Stimulated activated CD4-positive, alpha-beta T cell treated with anti-CD3 and anti-CD28 coated beads, Interleukin-4, amount 100 ng/mL, for 1 hour (primary cell): Measurements from ENCODE around the gene DGKD.

Source experiments
- DNase-seq: peaks from one replicate; pipeline ENCODE4 v3.0.0-alpha.2; 2020

Gene DGKD

GRCh38 chr2:233433029-233433428 is 78.7 kb downstream of the DGKD start:
- no peak for DNase-seq

DNA sequence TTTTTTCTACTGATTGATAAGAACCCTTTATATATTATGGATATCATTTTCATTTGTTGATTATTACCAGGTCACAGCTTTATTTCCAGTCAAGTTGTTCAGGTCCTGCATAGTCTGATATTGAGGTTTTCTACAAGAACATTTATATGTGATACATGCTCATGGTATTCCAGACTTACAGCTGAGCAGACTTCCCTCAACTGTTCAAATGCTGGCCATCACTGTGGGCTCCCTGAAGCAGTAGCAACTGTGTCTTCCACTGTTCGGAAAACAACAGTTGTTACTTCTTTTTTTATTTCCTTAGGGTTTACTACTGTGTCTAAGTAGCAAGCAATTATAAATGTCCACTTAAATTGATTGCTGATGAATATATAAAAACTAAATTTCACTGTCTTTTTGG is 79.5 kb downstream of the DGKD start:
- DNase-seq = no peak

GRCh38 chr2:233434666-233435330 is 80.5 kb downstream of the DGKD start:
- DNase-seq = no peak

GRCh38 chr2:233435436-233436190 is 81.3 kb downstream of the DGKD start:
- no peak for DNase-seq

DNA sequence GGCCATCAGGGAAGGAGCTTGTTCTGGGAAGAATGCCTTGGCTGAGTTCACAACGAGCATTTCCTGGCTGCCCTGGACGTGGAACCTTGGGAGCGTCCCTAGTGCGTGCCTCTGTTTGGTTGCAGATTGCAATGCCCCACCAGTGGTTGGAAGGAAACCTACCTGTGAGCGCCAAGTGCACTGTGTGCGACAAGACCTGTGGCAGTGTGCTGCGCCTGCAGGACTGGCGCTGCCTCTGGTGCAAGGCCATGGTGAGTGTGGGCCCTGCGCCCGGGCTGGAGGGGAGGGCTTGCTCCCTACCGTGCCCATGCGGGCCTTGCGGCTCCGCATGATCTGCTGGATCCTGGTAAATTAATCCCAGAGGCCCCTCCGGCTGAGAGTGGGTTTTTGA is 81.9 kb downstream of the DGKD start:
- DNase-seq = no peak

DNA sequence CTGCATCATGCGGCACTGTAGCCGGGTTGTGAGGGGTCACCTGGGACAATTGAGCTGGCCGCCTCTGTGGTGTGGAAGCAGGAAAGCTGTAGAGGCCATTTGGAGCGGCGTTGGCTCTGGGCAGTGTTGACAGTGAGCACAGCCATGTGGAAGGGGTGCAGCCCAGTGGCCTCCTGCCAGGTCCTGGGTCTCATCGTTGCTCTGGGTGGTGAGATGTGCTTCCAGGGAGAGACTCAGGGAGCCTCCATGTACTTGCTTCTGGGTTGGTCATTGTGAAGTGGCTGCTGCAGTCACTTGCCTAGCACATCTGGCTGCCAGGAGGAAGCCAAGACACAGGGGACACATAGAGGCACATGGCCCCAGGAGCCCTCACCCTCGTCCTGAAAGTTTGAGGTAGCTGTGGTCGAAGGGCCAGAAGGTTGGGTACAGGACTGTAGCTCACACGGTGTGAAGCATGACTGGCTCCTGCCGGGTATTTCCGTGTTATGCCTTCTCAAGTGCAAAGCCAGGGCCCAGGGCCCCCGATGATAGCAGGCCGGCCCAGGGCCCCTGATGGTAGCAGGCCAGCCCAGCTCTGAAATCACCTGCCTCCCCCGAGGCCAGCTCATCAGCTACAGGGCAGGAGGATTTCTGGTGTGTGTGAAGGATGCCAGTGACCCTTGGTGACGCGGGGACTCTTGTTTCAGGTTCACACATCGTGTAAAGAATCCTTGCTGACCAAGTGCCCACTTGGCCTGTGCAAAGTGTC is 82.6 kb downstream of the DGKD start:
- no peak for DNase-seq

- no peak for DNase-seq
These were observed 83.2 kb downstream of the DGKD start for GRCh38 chr2:233437439-233437955.

GRCh38 chr2:233438573-233439147 is 84.4 kb downstream of the DGKD start:
- no peak for DNase-seq

- DNase-seq = no peak
These were observed 84.9 kb downstream of the DGKD start for GRCh38 chr2:233439191-233439590.

- DNase-seq = no peak
These were observed 86.0 kb downstream of the DGKD start for GRCh38 chr2:233440314-233440713.

- no peak for DNase-seq
These were observed 86.4 kb downstream of the DGKD start for GRCh38 chr2:233440714-233441113.

DNA sequence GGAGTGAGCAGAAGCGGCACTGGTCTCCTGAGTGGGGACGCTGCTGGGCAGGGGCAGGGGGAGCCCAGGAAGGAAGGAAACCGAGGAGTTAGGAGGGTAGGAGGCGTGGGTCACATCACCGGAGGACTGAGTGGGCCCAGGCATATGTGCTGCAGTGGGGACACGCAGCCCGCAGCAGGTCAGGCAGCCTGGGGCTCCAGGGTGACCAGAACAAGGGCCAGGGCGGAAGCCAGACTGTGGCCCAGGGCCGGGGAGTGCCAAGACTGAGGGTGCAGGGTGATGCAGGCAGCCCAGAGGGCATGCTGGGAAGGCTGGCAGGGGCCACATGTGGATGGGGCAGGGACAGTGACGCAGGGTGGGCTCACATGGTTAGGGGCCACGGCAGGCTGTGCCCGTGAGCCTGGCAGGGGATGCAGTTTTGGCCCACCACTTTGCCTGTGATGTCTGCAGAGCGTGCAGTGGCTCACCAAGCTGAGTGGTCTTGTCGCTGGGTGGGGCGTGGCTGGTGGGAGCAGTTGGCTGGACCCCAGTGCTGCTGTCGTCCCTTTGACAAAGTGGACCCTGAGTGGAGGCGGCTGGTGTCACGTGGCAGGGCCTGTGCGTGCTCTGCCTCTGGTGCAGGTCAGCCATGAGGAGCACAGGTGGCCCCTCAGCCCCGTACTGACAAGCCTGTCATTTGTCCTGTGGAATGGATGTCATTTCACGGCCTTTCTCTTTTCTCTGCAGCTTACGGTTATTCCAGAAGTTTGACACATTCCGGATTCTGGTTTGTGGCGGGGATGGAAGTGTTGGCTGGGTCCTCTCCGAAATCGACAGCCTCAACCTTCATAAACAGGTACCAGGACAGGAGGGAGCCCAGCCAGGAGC is 87.1 kb downstream of the DGKD start:
- DNase-seq = no peak

GRCh38 chr2:233442028-233442310 is 87.7 kb downstream of the DGKD start:
- DNase-seq = no peak

- peak; percentile 84 for DNase-seq
These were observed 89.4 kb downstream of the DGKD start for GRCh38 chr2:233443511-233444183.

DNA sequence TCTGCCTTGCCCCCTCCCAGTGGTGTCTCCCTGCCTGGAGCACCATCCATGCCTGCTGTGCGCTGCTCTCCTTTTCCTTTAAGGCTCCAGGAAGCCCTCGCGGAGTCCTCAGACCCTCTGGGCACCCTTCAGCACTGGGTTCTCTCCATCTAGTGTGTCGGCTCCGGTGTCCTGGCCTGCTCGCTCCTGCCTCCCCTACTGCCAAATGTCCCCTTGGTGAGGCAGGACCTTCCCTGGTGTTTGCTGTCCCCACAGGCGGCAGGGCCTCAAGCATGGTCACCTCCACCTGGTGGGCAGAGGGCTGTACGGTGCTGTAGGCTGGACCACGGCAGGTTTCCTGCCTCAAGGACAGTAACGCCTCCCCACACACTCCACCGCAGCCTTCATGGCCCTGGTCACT is 90.2 kb downstream of the DGKD start:
- no peak for DNase-seq

DNA sequence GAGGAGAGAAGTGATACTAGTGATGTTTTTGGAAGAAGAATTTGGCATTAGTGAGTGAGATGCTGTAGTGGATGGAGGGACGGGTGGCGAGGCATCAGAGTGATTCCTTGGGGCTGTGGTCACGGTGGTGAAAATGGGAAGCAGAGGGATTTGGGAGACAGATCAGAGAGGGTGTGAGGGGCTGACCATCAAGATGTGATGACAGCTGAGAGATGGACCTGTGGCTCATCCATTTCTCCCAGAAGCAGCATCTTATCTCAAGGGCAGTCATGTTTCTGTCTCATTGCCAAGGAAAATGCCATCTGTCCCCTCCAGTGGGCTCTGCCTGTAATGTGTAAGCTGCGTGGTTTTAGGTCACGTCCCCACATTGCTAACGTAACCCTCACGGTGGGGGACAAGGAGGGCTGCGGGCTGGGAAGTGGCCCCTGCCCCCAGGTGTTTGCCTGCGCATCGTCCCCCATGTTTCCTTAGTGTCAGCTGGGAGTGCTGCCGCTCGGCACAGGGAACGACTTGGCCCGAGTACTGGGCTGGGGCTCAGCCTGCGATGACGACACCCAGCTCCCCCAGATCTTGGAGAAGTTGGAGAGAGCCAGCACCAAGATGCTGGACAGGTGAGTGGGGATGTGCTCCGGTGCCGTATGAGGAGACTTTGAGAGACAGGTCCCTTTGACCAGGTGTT is 91.0 kb downstream of the DGKD start:
- DNase-seq = no peak

GRCh38 chr2:233446121-233446520 is 91.8 kb downstream of the DGKD start:
- DNase-seq = no peak

DNA sequence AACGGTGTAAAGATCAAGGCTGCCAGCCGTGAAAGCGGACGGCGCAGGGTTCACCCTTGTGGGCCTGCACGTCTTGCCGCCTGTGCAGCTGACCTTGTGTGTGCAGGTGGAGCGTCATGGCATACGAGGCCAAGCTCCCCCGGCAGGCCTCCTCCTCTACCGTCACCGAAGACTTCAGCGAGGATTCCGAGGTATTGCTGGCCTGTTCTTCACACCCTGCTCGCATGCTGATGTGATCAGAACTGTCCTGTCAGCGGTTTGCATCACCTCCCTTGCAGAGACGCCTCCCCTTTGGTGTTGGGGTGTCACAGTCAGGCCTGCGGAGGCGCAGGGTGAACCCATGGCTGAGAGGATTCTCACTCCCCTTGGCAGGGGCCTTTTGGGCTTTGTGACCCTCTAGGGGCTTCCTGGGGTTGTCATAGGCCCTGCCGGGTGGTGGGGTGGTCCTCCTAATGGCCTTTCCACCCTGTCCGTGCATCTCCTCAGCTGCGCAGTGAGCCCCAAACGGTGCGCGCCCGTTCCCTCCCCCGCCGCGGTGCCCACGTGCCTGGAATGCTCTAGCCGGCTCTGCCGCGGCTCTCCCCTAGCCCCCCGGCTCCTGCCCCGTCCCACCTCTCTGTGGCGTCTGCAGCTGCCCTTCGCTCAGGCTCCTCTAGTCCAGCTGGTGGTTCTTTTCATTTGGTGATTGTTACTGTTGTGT is 92.5 kb downstream of the DGKD start:
- DNase-seq = no peak

- no peak for DNase-seq
These were observed 93.4 kb downstream of the DGKD start for GRCh38 chr2:233447506-233448219.

DNA sequence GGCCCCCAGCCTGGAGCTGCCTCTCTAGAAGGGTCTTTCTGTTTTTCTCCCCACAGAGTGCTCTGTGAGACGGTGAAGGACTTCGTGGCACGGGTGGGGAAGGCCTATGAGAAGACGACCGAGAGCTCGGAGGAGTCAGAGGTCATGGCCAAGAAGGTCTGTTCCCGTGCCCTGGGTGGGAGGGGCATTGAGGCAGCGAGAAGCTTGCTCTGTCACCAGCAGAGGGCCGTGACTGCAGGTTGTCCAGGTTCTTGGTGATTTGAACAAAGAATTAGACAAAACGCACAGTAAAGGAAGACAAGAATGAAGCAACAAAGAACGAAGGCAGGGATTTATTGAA is 93.9 kb downstream of the DGKD start:
- DNase-seq = no peak
